GM21367 (cell line): ENCODE results near the gene FARSB.
A peak's percentile ranks its signal among the peaks of the same experiment; 100 is the strongest.

Experiments
- ATAC-seq: cut with Tn5 transposase; IDR thresholded peaks from one replicate; pipeline ENCODE4 v1.9.1; 2021; ENCODE audit not compliant: unreplicated experiment

The FARSB gene

GRCh38 chr2:222561817-222562645, 93.9 kb downstream of the FARSB start:
- peak; percentile 93 for ATAC-seq

- ATAC-seq, result no peak
These were observed 94.7 kb downstream of the FARSB start for GRCh38 chr2:222561151-222561550.

GRCh38 chr2:222554517-222554916, 101.4 kb downstream of the FARSB start:
- no peak for ATAC-seq

DNA sequence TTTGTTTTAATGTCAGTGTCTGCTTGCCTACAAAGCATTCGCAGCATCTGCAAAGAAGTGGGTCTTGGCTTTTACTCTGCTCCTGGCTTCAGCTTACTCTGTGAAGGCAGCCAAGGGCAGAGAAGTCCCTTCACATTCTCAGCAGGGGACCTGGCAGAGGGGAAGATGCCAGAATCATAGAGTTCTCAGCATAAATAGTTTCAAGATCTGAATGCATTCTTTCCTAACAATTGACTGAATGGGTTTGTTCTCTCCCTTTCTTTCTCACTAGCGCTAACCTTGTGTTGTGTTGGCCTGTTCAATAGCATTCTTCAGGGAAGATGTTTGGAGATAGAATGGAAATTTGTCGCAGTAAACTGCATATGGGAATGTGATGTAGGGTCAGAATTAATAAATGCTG, 106.9 kb downstream of the FARSB start:
- no peak for ATAC-seq

GRCh38 chr2:222547083-222547482, 108.8 kb downstream of the FARSB start:
- no peak for ATAC-seq

DNA sequence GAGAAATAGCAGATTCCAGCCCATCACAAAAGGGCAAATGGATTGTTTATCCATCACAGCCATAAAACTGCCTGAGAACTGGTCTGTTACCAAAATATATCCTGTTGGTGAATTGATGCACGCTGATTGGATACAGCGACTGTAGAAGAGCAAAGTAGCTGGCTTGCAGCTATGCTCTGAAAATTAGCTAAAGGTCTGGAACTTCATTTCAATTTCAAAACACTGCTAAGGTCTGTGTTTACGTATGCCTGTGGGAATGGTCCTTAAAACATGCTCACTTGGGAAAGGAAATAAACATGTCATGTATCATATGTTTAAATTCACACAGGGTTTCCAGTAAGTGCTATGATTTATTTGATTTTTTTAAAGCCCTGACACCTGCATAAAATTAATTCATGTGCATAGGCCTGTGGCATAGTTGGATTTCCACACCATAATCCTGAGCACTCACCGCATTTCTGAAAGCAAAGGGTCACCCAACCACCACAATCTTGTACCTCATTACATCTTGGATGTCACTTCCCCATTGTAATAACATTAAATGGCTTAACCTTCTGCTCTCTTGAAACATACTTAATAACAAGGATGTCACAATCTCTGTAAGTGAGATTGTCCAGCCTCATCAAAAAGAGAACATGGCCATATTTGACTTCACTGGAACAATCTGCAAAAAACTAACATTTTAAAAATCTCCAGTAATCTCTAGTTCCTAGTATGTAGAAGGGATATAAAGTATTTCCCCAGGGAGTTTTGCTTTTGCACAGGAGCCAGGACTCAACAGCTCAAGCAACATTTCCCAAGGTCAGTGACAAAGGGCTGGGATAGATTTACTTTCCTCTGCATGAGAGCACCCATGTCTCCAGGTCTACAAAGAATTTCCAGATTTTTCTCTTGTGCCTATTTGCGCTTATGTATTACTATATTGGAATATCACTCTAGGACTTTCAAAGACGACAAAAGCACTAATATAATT, 109.8 kb downstream of the FARSB start:
- ATAC-seq, result no peak

DNA sequence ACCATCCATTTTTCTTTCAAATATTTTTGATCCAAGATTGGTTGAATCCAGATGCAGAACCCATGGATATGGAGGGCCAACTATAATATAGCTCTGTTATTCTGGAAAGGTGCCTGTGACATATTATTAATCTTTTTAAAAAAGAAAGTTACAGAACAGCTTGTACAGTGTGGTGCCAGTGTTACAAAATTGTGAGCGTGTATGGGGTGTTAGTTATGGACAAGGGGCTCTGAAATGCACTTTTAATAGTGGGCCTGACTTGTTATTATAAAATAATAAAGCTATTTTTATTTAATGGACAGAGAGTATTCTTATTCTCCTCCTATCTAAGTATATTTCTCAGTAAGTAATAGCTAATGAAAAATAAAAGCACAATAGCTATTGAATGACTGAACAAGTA, 111.2 kb downstream of the FARSB start:
- ATAC-seq, result no peak

DNA sequence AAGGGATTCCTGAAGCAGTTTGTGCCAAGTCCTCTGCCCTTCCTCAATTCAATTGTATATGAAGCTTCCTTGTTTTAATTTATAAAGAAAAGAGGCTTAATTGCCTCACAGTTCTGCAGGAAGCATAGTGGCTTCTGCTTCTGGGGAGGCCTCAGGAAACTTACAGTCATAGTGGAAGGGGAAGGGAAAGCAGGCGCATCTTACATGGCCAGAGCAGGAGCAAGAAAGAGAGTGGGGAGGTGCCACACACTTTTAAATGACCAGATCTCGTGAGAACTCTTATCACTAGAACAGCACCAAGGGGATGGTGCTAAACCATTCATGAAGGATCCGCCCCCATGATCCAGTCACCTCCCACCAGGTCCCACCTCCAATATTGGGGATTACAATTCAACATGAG, 117.4 kb downstream of the FARSB start:
- no peak for ATAC-seq

DNA sequence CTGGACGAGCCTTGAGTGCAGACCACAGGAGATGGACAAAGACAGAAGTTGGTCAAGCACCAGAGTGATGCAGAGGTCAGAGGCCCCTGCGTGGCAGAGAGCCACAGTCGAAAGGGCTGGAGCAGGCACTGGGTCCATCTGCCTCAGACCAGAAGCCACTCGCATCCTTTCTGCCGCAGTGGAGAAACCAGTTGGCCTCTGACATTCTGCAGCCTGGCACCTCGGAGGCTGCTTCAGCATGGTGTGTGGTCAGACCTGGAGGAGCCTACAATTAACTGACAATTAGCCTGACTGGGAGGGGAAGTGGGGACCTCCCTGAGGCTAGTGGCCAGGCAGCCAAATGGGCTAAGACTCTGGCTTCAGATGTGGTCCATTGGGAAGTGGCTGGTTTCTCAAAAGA, 120.4 kb downstream of the FARSB start:
- ATAC-seq, result no peak

- no peak for ATAC-seq
These were observed 123.6 kb downstream of the FARSB start for GRCh38 chr2:222532315-222532714.

DNA sequence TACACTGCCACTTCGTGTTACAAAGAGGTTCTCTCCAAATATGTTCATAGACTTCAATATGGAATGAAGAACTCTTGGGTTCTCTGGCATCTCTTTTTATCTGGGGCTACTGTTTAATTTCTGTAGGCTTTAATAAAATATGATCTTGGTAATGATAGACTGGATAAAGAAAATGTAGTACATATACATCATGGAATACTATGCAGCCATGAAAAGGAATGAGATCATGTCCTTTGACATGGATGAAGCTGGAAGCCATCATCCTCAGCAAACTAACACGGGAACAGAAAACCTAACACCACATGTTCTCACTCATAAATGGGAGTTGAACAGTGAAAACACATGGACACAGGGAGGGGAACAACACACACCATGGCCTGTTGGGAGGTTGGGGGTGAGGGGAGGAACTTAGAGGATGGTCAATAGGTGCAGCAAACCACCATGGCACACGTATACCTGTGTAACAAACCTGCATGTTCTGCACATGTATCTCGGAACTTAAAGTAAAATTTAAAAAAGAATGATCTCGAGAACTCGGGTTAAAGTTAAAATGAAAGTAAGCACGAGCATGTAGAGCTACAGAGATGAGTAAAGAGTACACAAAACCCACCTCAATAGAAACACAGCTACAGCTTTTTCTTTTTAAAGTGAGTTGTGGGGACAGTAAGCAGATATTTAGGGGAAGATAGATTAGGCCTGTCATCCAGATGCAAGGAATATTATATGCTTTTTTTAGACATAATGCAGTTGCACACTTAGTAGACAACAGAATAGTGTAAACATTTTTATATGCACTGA, 129.2 kb downstream of the FARSB start:
- no peak for ATAC-seq

DNA sequence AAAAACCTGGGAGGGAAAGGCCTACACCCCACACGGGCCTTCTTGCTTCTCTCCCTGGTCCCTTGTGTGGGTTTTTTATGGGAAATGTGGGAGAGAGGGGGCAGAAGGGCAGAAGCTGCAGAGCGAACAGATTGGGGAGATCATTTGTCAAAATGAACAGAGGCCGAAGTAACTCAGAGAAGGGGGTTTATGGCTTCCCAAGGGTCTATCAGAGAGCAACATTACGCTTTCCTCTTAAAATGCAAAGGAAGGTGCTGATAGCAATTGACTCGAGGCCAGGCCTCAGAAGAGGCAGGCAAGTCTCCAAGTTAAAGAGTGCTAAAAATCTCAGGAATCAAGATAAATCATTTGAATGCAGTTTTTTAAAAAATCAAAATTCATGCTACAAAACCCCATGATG, 130.1 kb downstream of the FARSB start:
- ATAC-seq, result no peak

- peak; percentile 36 for ATAC-seq
These were observed 131.9 kb downstream of the FARSB start for GRCh38 chr2:222523783-222524544.

DNA sequence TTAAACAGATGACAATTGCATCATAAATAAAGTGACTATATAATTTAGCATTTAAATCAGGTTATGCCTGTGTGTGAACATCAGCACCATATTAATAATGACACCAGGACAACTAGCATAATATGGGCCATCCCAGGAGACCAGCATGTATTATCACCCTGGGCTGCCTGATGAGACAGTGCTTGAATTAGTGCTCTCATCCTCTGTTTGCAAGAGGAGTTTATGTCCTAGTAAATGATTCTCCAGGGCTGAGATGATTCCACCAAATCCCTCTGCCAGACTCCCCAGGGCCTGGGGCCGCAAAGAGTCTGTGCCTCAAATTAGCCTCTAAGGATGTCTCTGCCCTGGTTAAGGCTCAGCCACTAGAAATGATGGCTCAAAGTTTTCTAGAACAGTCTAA, 133.8 kb downstream of the FARSB start:
- ATAC-seq, result no peak

DNA sequence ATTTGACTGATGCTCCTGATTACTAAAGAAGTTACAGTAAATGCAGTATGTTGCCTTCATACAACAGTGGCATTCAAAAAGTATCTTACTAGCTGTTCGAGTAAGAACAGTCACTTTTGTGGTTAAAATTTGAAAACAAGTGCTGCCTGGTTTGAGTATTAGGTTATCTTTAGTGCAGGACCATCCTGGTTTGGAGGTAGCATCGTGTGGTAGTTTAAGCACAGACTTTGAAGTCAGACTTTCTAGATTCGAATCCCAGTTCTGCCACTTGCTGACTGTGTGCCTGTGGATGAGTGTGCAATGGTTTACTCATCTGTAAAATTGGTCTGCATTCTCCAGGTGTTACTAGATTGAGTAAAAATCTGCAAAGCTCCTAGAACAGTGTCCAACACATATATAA, 134.8 kb downstream of the FARSB start:
- ATAC-seq, result peak; percentile 55
